IMR-90 (cell line): ENCODE data around the gene AMIGO1. TPM values are rescaled to one million over a fixed set of nuclear protein-coding genes. Genes with fewer than 3 reads are reported as not detected.

Experiments used
- ATAC-seq: fragments of 200-7000 bp; cut with Tn5 transposase; 2 replicates; pipeline ENCODE4 v1.9.1; 2020; ENCODE audit warnings: low read depth, mild to moderate bottlenecking, moderate library complexity
- BruUV-seq: library from RNA; stranded (reverse); fragments of 400-500 nt; replicated peaks from 2 replicates; lab custom pipeline; 2021; lab: Mats Ljungman, UMichigan
- CTCF ChIA-PET: fragments of 300-600 bp; formaldehyde crosslinking; extraction: SDS; loops from one replicate; lab custom pipeline; 2021; ENCODE audit warnings: antibody characterized with exemption; lab: Yijun Ruan, JAX
- POLR2A ChIA-PET: fragments of 300-600 bp; sonication (Branson Sonifier 250); formaldehyde crosslinking; loops from one replicate; lab custom pipeline; 2022; ENCODE audit warnings: antibody characterized with exemption; ENCODE audit not compliant: unreplicated experiment; lab: Charles Lee
- DNase-seq: peaks from one replicate; pipeline ENCODE4 v3.0.0; 2013
- H2AFZ ChIP-seq: replicated peaks from 2 replicates; pipeline ENCODE3; 2013; ENCODE audit warnings: low read length, mild to moderate bottlenecking; ENCODE audit not compliant: poor library complexity
- H2AK5ac ChIP-seq: 2 replicates; pipeline ENCODE4 v1.6.1; 2013; ENCODE audit warnings: low read depth, low read length, inconsistent platforms
- H2AK9ac ChIP-seq: replicated peaks from 2 replicates; pipeline ENCODE3; 2013; ENCODE audit warnings: mild to moderate bottlenecking, low read depth, low read length, moderate library complexity; ENCODE audit not compliant: poor library complexity
- H2BK120ac ChIP-seq: 2 replicates; pipeline ENCODE4 v1.6.1; 2013; ENCODE audit warnings: low read depth, low read length, inconsistent platforms
- H2BK15ac ChIP-seq: 3 replicates; pipeline ENCODE4 v1.6.1; 2013; ENCODE audit warnings: low read depth, low read length, inconsistent platforms
- H2BK20ac ChIP-seq: 2 replicates; pipeline ENCODE4 v1.6.1; 2013; ENCODE audit warnings: low read depth, mild to moderate bottlenecking, inconsistent platforms, low read length, moderate library complexity
- H2BK5ac ChIP-seq: 2 replicates; pipeline ENCODE4 v1.6.1; 2013; ENCODE audit warnings: mild to moderate bottlenecking, low read depth, low read length, inconsistent platforms; ENCODE audit not compliant: poor library complexity, severe bottlenecking
- H3K14ac ChIP-seq: replicated peaks from 2 replicates; pipeline ENCODE4 v1.6.1; 2013; ENCODE audit warnings: low read depth, low read length, inconsistent platforms
- H3K18ac ChIP-seq: 2 replicates; pipeline ENCODE4 v1.6.1; 2013; ENCODE audit warnings: low read depth, low read length, control low read depth
- H3K23ac ChIP-seq: 2 replicates; pipeline ENCODE4 v1.6.1; 2013; ENCODE audit warnings: low read depth, low read length, inconsistent platforms
- H3K27ac ChIP-seq: 2 replicates; pipeline ENCODE4 v1.5.1; 2013; ENCODE audit warnings: mild to moderate bottlenecking, control low read depth, low read length; ENCODE audit not compliant: insufficient read depth
- H3K27me3 ChIP-seq: 2 replicates; pipeline ENCODE4 v1.6.1; 2013; ENCODE audit warnings: low read length; ENCODE audit not compliant: control insufficient read depth, insufficient read depth
- H3K36me3 ChIP-seq: 2 replicates; pipeline ENCODE4 v1.6.1; 2013; ENCODE audit warnings: low read length, mixed read lengths; ENCODE audit not compliant: control insufficient read depth, insufficient read depth
- H3K4ac ChIP-seq: 2 replicates; pipeline ENCODE4 v1.6.1; 2013; ENCODE audit warnings: low read depth, low read length, inconsistent platforms
- H3K4me1 ChIP-seq: 2 replicates; pipeline ENCODE4 v1.6.1; 2013; ENCODE audit warnings: low read length, mixed read lengths; ENCODE audit not compliant: control insufficient read depth, insufficient read depth
- H3K4me2 ChIP-seq: 2 replicates; pipeline ENCODE4 v1.6.1; 2013; ENCODE audit warnings: low read depth, mild to moderate bottlenecking, control low read depth, low read length, moderate library complexity
- H3K4me3 ChIP-seq: 2 replicates; pipeline ENCODE4 v1.5.1; 2013; ENCODE audit warnings: low read depth, mild to moderate bottlenecking, control low read depth, low read length, moderate library complexity; ENCODE audit not compliant: insufficient read depth
- H3K56ac ChIP-seq: 2 replicates; pipeline ENCODE4 v1.6.1; 2013; ENCODE audit warnings: low read length, inconsistent platforms; ENCODE audit not compliant: insufficient read depth; ENCODE audit errors: extremely low read depth
- H3K79me1 ChIP-seq, 2 experiments: 2 replicates each; pipeline ENCODE4 v1.6.1; 2013; ENCODE audit warnings: low read length in 2 of 2, inconsistent platforms in 1 of 2, low read depth in 1 of 2
- H3K9ac ChIP-seq: 2 replicates; pipeline ENCODE4 v1.6.1; 2013; ENCODE audit warnings: low read depth, low read length, control low read depth
- H3K9me1 ChIP-seq: 2 replicates; pipeline ENCODE4 v1.6.1; 2013; ENCODE audit warnings: low read length, inconsistent platforms; ENCODE audit not compliant: insufficient read depth
- H3K9me3 ChIP-seq: 2 replicates; pipeline ENCODE4 v1.6.1; 2013; ENCODE audit warnings: low read length; ENCODE audit not compliant: control insufficient read depth, insufficient read depth
- H4K20me1 ChIP-seq: 2 replicates; pipeline ENCODE4 v1.6.1; 2013; ENCODE audit warnings: low read length, inconsistent platforms; ENCODE audit not compliant: insufficient read depth
- H4K5ac ChIP-seq: 2 replicates; pipeline ENCODE4 v1.6.1; 2013; ENCODE audit warnings: mild to moderate bottlenecking, low read depth, low read length, control low read depth
- H4K8ac ChIP-seq, 2 experiments: 2 replicates each; pipeline ENCODE4 v1.6.1; 2013; ENCODE audit warnings: low read depth in 2 of 2, low read length in 2 of 2, control low read depth in 1 of 2, inconsistent platforms in 1 of 2
- H4K91ac ChIP-seq: 2 replicates; pipeline ENCODE4 v1.6.1; 2013; ENCODE audit warnings: low read depth, low read length, inconsistent platforms; ENCODE audit not compliant: insufficient read depth
- CHD1 ChIP-seq: IDR thresholded peaks from 2 replicates; pipeline ENCODE4 v1.6.1; 2012; ENCODE audit warnings: low read depth, low read length, improper control_type of control experiment
- MAFK ChIP-seq: IDR thresholded peaks from 2 replicates; pipeline ENCODE4 v1.6.1; 2012; ENCODE audit warnings: low read depth, low read length, improper control_type of control experiment
- MXI1 ChIP-seq: IDR thresholded peaks from 2 replicates; pipeline ENCODE4 v1.6.1; 2012; ENCODE audit warnings: low read depth, mild to moderate bottlenecking, low read length, moderate library complexity, borderline replicate concordance
- POLR2A ChIP-seq: IDR thresholded peaks from 2 replicates; pipeline ENCODE4 v1.6.1; 2012; ENCODE audit warnings: mild to moderate bottlenecking, low read depth, low read length
- RAD21 ChIP-seq: IDR thresholded peaks from 2 replicates; pipeline ENCODE4 v1.6.1; 2012; ENCODE audit warnings: low read length, improper control_type of control experiment
- RFX5 ChIP-seq: IDR thresholded peaks from 2 replicates; pipeline ENCODE4 v1.8.0; 2012; ENCODE audit warnings: low read depth, mild to moderate bottlenecking, low read length, moderate library complexity
- WGBS, 2 experiments: methylation state at CpG; one replicate each; pipeline versions ENCODE4 v1.1.5 to v1.1.7; 2013; ENCODE audit warnings: missing lambda C conversion rate in 2 of 2; ENCODE audit not compliant: insufficient read length in 1 of 2; ENCODE audit errors: extremely low coverage in 2 of 2; 5-methylcytosine and 5-hydroxymethylcytosine counted together
- dilution Hi-C: fragments of 300-500 bp; cut with HindIII; formaldehyde crosslinking; loops from one replicate; pipeline ENCODE4 v1.14.3; 2018; ENCODE audit warnings: low sequenced_read_pairs; ENCODE audit not compliant: unreplicated experiment
- in situ Hi-C: fragments of 300-500 bp; cut with MboI; formaldehyde crosslinking; loops from 3 replicates; pipeline ENCODE4 v1.14.3; 2019; ENCODE audit warnings: low sequenced_read_pairs, inconsistent platforms, mixed read lengths
- intact Hi-C: fragments of 100-400 bp; cut with micrococcal nuclease; formaldehyde crosslinking; loops from 2 replicates; pipeline ENCODE4 v1.10.0; 2022
- polyA plus RNA-seq, 3 experiments: library from polyadenylated mRNA; depleted of rRNA; stranded (reverse); fragments of >200 nt; gene quantifications; 2 replicates each; pipeline ENCODE4 v1.2.3, GENCODE V29; 2012; ENCODE audit warnings: low replicate concordance in 1 of 3
- total RNA-seq: library from RNA; depleted of rRNA; stranded (reverse); fragments of >200 nt; gene quantifications from 2 replicates; pipeline ENCODE4 v1.2.3, GENCODE V29; 2012
- TF ChIP-seq, protein P1 (sequence below): fragments of 150-350 bp; IDR thresholded peaks from 2 replicates; pipeline ENCODE4 v1.6.1; 2016; ENCODE audit warnings: low read depth, mild to moderate bottlenecking, low read length, moderate library complexity, borderline replicate concordance
- TF ChIP-seq, protein P2 (sequence below): conservative IDR thresholded peaks from 2 replicates; pipeline ENCODE4 v1.5.1; 2012; ENCODE audit warnings: mild to moderate bottlenecking, low read depth, low read length, improper control_type of control experiment
- TF ChIP-seq, protein P3 (sequence below): fragments of 150-350 bp; IDR thresholded peaks from 2 replicates; pipeline ENCODE4 v1.6.1; 2017; ENCODE audit warnings: mild to moderate bottlenecking, antibody characterized with exemption, low read length, low read depth

The AMIGO1 gene
- total and polyA plus RNA-seq, 2 of the 4 experiments (the other 2 are of a cell fraction), result 1.5 to 1.6 TPM

DNA sequence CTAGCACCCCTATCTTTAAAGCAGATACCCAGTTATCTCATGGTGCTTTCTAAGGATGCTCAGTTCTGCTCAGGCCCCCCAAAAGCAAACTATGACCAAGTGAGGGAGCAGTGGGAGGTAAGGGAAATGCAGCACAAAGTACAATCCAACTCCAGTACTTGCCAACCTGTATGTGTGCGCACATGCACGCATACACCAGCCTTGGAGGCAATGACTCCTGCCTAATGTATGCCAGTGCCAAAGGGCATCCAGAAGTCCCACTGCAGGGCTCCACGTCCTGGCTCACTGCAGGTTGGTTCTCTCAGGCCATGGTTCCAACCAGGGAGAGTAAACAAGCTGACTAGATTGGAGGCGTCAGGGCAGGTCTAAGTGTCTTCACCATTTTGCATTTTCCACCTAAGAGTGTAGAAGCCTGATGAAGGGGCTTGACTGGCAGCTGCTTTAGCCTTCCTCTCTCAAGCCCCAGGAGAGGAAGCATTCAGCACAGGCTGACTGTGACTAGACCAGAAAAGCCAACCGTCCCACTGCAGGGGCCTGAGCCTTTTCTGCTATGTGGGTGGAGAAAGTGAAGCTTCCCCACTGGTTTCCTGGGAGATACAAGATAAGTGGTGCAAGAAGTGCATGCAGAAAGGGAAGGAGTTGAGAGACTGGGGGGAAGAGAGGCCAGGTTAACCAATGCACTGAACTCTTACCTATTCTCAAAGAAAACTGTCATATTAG is 7.7 kb downstream of the AMIGO1 start:
- no peaks in the 10 kb centered on the region for H3K9me3 ChIP-seq
- intact Hi-C loops, result no loop called here
- H3K9me1 ChIP-seq, result peaks cover 20% of the 10 kb centered on the region
- no TSS peak for BruUV-seq
- H3K27ac ChIP-seq, result peak overlapping the region; percentile 60; the same call in 1 of the 2 replicates
- H2BK15ac ChIP-seq, result no peak overlapping the region
- H4K91ac ChIP-seq, result no peak overlapping the region
- H2BK120ac ChIP-seq, result 0 out of 2 replicates have a peak overlapping the region, but pooled peaks have one; percentile 45
- no peak overlapping the region for H3K4me2 ChIP-seq
- H3K36me3 ChIP-seq, result peaks cover 3% of the 10 kb centered on the region; the same call in 1 of the 2 replicates
- H3K18ac ChIP-seq, result no peak overlapping the region
- peaks cover 0 to 37% of the 10 kb centered on the region in 2 experiments; a peak in 3 of 4 replicates for H3K79me1 ChIP-seq
- dilution Hi-C loops, result no loop called here
- H2BK5ac ChIP-seq, result peak overlapping the region; percentile 18
- H3K23ac ChIP-seq, result no peak overlapping the region
- peaks cover 30% of the 10 kb centered on the region for H3K4me1 ChIP-seq
- no peak for ATAC-seq
- ChIA-PET CTCF (interaction anchor here (2.1 kb wide), 1 partner anchor 31 kb away, joined by 8 read pairs; no protein-coding TSS in a partner anchor), POLR2A (interaction anchor here (1.2 kb wide), 1 partner anchor 131 kb away, joined by 3 read pairs; no protein-coding TSS in a partner anchor)
- no peak overlapping the region for H2AFZ ChIP-seq
- in situ Hi-C loops, result no loop called here
- WGBS, 2 experiments, result no CpG with 5 or more reads among the region's 5 CpGs
- DNase-seq, result no peak
- peak overlapping the region; percentile 82; the same call in 1 of the 2 replicates for H2AK5ac ChIP-seq
- H4K5ac ChIP-seq, result 0 out of 2 replicates have a peak overlapping the region, but pooled peaks have one; percentile 11
- no peak overlapping the region; a peak in 1 of 4 replicates for H4K8ac ChIP-seq
- H2BK20ac ChIP-seq, result peak overlapping the region; percentile 16; the same call in 1 of the 2 replicates
- no peak overlapping the region for H3K4me3 ChIP-seq
- no peak overlapping the region; the same call in 1 of the 2 replicates for H3K9ac ChIP-seq
- peak overlapping the region; percentile 35 for H3K4ac ChIP-seq
- no peak overlapping the region for H3K56ac ChIP-seq
- TF ChIP-seq POLR2A (no peak), CHD1 (no peak), RAD21 (no peak), RFX5 (no peak), MAFK (no peak), MXI1 (no peak)
- TF ChIP-seq, protein P1, sequence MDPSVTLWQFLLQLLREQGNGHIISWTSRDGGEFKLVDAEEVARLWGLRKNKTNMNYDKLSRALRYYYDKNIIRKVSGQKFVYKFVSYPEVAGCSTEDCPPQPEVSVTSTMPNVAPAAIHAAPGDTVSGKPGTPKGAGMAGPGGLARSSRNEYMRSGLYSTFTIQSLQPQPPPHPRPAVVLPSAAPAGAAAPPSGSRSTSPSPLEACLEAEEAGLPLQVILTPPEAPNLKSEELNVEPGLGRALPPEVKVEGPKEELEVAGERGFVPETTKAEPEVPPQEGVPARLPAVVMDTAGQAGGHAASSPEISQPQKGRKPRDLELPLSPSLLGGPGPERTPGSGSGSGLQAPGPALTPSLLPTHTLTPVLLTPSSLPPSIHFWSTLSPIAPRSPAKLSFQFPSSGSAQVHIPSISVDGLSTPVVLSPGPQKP, result no peak
- TF ChIP-seq, protein P2, sequence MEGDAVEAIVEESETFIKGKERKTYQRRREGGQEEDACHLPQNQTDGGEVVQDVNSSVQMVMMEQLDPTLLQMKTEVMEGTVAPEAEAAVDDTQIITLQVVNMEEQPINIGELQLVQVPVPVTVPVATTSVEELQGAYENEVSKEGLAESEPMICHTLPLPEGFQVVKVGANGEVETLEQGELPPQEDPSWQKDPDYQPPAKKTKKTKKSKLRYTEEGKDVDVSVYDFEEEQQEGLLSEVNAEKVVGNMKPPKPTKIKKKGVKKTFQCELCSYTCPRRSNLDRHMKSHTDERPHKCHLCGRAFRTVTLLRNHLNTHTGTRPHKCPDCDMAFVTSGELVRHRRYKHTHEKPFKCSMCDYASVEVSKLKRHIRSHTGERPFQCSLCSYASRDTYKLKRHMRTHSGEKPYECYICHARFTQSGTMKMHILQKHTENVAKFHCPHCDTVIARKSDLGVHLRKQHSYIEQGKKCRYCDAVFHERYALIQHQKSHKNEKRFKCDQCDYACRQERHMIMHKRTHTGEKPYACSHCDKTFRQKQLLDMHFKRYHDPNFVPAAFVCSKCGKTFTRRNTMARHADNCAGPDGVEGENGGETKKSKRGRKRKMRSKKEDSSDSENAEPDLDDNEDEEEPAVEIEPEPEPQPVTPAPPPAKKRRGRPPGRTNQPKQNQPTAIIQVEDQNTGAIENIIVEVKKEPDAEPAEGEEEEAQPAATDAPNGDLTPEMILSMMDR, result no peak
- TF ChIP-seq, protein P3, sequence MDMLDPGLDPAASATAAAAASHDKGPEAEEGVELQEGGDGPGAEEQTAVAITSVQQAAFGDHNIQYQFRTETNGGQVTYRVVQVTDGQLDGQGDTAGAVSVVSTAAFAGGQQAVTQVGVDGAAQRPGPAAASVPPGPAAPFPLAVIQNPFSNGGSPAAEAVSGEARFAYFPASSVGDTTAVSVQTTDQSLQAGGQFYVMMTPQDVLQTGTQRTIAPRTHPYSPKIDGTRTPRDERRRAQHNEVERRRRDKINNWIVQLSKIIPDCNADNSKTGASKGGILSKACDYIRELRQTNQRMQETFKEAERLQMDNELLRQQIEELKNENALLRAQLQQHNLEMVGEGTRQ, result no peak
- no peak overlapping the region for H2AK9ac ChIP-seq
- no peaks in the 10 kb centered on the region for H3K27me3 ChIP-seq
- peak overlapping the region; percentile 12; the same call in 1 of the 2 replicates for H3K14ac ChIP-seq
- peaks cover 13% of the 10 kb centered on the region; the same call in 1 of the 2 replicates for H4K20me1 ChIP-seq
